Measurements from ENCODE around the gene FZD7.

Gene FZD7

DNA sequence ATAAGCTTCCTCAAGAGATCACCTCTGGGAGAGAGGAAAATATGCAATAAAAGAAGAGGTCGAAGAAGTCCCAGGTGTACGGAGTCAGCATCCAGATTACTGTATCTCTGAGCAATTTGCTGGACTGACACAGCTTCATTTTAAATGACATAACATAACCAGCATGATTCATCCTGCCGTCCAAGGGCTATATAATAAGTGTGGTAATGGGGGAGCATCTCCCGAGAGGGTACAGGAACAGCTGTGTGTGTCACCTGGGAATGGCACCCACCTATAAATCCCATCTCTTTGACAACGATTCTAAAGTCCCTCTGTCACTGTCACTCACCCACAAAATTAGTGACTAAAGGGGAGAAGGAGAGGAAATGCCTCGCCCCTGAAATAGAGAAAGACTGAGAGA is 19.3 kb upstream of the FZD7 start:
- DNase-seq (ENCODE audit: low spot score) = no peak

DNA sequence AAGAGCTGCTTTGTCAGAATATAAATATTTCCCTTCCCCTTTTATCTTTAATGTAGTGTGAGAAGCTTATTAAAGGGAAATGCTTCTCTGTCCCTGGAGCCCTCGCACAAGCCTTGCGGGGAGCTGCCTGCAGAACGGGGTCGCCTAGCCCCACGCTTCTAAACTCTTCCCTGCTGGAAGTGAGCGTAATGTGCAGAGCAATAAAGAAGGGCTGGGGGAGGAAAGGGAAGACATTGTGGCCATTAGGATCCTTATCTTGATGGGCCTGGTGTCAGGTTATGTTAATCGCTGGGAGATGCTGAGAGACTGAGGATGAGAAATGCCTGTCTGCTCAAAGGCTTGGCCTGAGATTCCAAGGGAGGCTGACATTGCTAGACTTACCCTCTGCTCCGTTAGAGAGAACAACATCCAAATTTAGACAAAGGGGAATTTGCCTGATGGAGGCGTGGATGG is 18.9 kb upstream of the FZD7 start:
- no peak for DNase-seq (ENCODE audit: low spot score)

DNA sequence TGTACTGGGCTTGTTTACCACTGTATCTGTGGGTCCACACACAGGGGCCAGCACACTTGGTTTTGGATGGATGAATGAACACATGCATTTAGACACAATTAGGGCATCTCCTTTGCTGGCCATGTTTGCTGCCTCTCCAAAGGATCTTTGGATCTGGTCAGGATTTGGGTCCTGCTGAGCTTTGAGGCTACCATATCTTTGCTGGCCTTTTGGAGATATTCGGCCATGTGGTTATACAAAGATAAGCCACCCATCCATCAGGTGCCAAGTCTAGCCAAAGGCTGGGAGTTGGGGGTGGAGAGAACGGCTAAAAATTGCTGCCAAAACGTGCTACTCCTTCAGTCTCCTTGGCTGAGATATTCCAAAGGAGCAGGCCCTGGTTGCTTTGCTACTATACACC is 18.2 kb upstream of the FZD7 start:
- no peak for DNase-seq (ENCODE audit: low spot score)

DNA sequence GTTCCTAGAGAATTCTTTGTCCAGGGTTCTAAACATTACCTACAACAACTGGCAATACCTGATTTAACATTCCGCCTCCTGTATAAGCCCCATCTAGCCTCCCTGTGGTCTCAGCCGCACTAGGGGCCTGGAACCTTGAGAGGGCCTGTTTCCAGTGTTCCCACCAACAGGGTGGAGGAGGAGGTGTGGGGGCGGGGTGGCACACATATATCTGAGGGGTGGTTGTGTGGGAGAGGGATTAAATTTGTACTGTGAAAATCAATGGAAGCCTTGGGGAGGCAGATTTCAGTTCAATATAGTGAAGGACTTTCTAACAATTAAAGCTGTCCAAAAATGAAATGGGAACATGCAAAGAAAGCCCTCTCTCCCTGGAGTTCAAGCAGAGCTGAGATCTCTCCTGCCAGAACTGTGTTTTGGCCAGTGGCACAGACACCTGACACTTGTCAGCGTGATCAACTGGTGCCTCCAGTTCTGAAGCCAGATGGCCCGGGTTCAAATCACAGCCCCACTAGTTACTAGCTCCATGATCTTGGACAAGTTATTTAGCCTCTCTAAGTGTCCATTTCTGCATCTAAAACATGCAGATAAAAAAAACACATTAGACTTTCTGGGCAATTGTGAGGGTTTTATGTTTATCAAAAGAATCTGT is 17.0 kb upstream of the FZD7 start:
- DNase-seq (ENCODE audit: low spot score) = no peak

DNA sequence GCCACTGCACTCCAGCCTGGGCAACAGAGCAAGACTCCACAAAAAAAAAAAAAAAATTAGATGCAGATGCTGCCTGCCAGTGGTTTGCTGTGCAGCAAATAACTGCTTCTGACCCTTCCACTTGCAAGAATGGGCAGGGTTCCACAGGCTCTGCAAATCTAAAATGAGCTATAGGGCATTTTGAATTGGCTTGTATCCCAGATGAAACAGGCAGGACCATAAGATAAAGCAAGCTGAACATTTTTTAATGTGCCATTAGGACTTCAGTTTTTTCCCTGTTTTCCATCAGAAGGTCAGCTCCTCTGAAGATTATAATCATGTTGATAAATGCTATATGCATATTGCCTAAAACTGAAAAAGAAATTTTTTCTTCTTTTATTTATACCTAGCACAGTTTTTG is 15.7 kb upstream of the FZD7 start:
- DNase-seq (ENCODE audit: low spot score) = no peak

DNA sequence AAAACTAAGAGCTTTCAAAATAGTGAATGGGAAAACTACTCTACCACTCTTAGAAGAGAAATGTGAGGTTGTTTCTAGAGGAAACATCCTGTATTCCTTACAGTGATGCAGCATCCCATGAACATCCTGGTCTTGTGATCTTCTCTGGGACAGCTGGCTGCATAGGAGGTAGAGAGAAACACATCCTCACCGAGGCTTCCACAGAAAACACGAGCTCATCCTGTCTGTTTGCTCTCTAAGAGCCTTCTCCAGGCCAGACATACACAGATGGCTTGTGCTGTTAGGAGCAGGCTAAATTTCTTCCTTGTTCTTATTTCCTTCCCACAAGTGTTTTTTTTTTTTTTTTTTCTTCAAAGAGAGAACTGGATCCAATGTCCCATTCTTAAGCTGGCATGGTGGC is 14.7 kb upstream of the FZD7 start:
- no peak for DNase-seq (ENCODE audit: low spot score)

DNA sequence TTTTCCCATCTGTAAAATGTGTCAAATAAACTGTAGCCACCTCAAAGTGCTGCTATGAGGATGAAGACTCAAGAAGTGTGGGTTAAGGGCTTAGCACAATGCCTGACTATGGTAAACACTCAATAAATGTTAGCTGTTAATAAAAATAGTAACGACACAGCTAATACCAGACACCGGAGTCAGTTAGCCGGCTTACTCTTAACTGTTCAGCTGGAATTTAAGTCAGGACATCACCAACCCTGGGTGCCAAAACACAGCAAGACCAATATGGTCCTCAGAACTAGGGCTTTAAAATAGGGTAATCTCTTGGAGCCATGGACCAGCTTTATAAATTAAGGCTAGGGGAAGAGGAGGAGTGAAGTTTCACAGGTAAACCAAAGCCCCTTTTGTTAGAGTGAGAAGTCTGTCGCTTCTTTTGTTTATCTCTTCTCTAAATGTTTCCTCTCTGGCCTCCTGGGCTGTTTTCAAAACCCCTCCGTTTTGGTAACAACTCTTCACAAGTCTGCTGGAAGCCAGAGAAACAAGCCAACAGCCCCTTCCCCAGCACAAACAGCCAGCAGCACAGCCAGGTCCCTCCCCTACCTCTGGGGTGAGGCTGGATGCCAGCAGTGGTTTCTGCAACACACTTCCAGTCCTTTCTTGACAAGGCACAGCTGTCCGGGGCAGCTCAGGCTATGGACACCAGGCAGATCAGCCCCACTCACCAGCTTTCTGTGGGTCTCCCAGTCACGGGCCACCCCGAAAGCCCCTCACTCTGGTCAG is 13.8 kb upstream of the FZD7 start:
- no peak for DNase-seq (ENCODE audit: low spot score)

DNA sequence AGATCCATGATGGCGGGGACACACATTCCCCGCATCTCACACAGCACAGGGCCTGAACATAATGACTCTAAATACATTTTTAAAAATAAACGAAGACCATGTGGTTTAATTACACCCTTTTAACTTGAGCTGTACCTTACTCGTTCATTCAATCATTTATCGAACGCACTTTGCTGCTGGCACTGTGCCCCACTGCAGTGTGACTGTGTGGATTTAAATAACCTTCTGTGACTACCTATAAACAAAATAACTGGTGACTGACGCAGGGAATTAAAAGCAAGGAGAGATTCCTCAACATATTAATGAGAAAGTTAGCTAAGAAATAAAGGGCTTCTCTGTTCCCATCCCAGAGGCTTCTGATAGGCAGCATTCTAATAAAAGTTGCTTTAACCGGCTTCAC is 10.9 kb upstream of the FZD7 start:
- no peak for DNase-seq (ENCODE audit: low spot score)

DNA sequence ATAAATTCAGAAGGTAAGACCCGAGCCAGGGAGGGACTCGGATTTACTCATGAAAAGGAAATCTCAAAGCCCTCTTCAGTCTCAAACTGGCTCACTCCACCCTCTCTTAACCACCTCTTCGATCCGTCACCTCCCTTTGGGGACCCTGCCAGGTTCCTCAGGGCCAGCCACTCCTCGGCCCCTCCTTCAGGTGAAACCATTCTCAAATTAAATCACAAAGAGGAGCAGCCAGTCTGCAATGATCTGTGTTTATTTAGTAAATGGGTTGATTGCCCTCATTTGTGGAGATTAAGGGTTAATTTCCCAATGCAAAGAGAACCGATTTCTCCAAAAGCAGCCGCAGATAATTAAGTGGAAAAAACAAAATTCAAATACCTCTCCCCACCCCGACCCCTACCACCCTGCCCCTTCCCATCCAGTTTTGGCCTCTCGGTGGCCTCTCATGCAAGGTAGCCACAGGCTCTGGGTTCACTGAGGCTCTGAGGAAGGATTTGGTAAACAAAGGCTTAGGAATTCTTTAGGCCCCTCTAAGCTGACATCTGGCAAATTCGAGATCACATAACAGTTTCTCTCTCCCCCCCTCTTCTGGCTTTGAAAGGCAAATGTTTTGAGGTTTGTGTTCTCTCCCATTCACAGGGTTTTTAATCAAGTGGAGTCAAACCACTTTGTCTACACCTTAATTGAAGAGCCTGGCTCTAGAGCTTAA is 10.3 kb upstream of the FZD7 start:
- no peak for DNase-seq (ENCODE audit: low spot score)

DNA sequence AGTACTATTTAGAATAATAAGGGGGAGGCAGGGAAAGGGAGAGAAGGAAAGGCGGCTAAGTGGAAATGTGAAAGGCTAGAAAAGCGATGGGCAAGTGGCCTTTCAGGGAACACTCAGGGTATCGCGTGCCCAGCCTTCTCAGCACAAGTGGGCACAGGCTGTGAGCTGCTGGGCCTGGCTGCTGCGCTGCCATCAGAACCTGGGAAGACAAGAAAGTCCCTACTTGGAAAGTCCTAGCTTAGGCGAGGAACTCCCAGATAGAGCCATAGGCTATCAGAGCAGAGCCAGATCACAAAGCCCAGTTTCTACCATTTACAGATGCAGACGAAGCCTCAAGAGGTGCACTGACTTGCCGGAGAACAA is 9.8 kb upstream of the FZD7 start:
- DNase-seq (ENCODE audit: low spot score) = no peak

DNA sequence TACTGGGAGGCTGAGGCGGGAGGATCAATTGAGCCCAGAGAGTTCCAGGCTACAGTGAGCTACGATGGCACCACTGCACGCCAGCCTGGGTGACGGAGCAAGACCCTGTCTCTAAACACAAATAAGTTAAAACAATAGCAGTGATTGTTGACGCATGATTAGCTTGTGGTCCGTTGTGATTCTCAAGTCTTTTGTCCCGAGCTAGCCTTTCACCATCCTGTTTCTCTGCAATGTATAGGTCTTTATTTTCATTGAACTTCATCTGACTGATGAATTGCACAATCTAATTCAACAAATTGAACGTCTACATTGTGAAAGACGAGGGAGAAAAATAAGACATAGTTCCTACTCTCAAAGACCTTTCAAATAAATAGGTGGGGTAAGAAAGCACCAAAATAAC is 8.8 kb upstream of the FZD7 start:
- no peak for DNase-seq (ENCODE audit: low spot score)

DNA sequence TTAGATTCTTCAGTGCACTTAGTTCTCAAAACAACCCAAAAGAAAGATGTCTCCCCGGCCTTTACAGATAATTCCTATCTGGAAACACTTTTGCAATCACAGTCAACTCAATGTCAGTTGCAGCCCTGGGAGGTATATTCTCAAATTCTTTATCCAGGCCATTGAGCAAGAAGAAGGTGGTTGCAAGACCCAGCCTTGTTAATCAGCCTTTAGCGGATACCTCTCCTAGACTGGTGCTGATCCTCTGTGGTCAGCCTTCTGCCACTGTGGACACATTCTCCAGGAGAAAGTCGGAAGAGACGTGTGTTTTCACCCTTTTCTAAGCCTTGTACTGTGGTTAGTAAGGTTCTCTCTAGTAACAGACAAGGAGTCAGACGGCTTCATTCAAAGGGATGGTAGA is 7.8 kb upstream of the FZD7 start:
- no peak for DNase-seq (ENCODE audit: low spot score)

DNA sequence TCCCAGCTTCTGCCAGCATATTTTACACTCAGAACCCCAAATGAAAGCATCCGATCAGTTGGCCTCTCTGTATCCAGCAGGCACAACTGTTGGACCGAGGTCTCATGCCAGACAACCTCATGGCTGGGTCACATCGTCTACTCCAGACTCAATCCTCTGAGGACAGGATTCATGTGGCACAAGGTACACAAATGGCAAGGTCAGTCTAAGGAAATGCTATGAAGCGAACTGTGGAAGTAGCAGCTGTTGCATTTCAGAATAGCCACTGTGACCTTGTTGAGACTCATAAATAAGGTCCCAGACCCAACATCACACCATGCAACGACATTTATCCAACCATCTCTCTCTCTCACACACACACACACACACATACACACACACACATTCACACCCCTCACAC is 7.1 kb upstream of the FZD7 start:
- DNase-seq (ENCODE audit: low spot score) = no peak

DNA sequence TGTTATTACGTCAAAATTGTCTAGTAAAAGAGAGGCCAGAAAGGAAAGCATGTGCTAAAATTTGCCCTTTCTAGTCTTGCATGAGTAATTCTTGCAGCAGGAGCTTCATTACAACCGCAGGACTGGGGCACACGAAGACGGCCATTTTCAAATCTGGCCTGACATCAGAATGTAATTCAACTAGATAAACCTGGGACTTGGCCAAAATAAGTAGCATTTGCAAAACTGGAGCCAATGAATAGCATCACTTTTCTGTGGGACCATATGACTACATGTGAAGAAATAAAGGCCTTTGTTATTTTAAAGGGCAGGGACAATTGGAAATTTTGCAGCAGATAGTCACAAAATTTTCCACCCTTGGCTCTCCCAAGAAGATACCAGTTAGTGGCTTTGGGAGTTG is 3.0 kb upstream of the FZD7 start:
- peak; percentile 77 for DNase-seq (ENCODE audit: low spot score)

DNA sequence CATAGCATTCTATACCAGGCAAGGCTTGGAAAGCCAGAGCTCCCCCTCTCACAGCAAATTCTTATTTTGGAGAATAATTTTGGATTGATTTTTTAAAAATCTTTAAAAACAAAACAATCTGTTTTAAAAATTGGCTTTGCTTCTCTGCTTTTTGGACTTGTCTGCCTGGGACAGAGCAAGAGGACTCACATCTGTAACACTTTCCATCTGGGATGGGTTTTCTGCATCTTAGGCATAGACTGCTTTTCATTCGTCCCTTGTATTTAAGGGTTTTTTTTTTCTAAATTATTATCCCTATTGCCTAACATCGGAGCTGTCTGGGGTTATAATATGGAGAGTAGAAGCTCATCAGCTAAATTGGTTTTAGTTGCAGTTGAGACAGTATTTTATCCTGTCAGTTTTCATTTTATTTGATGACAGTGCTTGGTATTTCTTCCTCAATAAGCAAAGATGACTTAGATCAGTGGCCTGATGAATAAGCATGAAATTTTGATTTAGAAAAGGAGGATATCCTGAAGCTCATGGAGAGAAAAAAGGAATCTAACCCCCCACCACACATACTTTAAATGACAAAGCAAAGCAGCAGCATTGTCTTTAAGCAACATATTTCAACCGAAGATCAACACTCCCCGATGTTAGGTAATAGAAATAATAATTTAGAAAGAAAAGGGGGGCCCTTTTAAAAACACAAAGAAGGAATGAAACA is 2.3 kb upstream of the FZD7 start:
- no peak for DNase-seq (ENCODE audit: low spot score)

DNA sequence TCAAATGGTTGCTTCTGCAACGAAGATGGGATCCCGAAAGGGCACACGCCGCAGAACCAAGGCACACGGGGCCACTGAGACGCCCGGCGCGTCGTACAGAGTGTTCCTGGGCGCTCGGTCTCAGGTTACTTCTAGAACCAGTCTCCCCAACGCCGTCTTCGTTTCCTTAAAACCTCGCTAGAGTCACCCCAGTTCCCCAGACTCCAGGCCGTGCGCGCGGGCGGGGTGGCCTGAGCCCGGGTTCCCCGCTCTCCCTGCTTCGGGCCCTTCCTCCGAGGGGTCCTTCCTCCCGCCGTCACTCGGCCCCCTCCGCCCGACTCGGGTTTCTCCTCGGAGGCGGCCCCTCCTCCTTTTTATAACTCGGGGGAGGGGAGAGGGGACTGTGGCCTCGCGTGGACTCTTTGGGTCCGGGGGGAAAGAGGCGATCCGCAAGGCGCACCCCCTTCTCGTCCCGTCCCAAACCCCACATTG is 774 bp upstream of the FZD7 start:
- DNase-seq (ENCODE audit: low spot score) = peak; percentile 58

DNA sequence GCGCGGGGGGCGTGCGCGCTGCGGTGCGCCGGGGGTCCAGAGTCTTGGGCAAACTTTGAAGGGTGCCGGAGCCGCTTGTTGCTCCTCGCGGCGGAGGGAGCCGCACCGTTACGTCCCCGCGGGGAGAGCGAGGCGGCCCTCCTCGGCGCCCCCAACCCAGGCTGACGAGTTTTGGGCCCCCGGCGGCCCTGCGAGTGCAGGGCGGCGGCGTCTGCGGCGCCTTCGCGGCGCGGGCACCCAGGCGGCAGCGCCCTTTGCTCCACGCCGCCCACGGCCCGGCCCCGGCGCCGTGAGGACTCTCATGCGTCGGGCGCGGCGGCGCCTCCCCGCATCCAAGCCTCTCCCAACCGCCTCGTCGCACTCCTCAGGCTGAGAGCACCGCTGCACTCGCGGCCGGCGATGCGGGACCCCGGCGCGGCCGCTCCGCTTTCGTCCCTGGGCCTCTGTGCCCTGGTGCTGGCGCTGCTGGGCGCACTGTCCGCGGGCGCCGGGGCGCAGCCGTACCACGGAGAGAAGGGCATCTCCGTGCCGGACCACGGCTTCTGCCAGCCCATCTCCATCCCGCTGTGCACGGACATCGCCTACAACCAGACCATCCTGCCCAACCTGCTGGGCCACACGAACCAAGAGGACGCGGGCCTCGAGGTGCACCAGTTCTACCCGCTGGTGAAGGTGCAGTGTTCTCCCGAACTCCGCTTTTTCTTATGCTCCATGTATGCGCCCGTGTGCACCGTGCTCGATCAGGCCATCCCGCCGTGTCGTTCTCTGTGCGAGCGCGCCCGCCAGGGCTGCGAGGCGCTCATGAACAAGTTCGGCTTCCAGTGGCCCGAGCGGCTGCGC is 814 bp downstream of the FZD7 start:
- peak; percentile 41 for DNase-seq (ENCODE audit: low spot score)

DNA sequence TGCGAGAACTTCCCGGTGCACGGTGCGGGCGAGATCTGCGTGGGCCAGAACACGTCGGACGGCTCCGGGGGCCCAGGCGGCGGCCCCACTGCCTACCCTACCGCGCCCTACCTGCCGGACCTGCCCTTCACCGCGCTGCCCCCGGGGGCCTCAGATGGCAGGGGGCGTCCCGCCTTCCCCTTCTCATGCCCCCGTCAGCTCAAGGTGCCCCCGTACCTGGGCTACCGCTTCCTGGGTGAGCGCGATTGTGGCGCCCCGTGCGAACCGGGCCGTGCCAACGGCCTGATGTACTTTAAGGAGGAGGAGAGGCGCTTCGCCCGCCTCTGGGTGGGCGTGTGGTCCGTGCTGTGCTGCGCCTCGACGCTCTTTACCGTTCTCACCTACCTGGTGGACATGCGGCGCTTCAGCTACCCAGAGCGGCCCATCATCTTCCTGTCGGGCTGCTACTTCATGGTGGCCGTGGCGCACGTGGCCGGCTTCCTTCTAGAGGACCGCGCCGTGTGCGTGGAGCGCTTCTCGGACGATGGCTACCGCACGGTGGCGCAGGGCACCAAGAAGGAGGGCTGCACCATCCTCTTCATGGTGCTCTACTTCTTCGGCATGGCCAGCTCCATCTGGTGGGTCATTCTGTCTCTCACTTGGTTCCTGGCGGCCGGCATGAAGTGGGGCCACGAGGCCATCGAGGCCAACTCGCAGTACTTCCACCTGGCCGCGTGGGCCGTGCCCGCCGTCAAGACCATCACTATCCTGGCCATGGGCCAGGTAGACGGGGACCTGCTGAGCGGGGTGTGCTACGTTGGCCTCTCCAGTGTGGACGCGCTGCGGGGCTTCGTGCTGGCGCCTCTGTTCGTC is 1.7 kb downstream of the FZD7 start:
- peak; percentile 31 for DNase-seq (ENCODE audit: low spot score)

DNA sequence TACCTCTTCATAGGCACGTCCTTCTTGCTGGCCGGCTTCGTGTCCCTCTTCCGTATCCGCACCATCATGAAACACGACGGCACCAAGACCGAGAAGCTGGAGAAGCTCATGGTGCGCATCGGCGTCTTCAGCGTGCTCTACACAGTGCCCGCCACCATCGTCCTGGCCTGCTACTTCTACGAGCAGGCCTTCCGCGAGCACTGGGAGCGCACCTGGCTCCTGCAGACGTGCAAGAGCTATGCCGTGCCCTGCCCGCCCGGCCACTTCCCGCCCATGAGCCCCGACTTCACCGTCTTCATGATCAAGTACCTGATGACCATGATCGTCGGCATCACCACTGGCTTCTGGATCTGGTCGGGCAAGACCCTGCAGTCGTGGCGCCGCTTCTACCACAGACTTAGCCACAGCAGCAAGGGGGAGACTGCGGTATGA is 2.3 kb downstream of the FZD7 start:
- DNase-seq (ENCODE audit: low spot score) = no peak

DNA sequence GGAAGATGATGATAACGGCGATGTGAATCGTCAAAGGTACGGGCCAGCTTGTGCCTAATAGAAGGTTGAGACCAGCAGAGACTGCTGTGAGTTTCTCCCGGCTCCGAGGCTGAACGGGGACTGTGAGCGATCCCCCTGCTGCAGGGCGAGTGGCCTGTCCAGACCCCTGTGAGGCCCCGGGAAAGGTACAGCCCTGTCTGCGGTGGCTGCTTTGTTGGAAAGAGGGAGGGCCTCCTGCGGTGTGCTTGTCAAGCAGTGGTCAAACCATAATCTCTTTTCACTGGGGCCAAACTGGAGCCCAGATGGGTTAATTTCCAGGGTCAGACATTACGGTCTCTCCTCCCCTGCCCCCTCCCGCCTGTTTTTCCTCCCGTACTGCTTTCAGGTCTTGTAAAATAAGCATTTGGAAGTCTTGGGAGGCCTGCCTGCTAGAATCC is 3.0 kb downstream of the FZD7 start:
- no peak for DNase-seq (ENCODE audit: low spot score)

DNA sequence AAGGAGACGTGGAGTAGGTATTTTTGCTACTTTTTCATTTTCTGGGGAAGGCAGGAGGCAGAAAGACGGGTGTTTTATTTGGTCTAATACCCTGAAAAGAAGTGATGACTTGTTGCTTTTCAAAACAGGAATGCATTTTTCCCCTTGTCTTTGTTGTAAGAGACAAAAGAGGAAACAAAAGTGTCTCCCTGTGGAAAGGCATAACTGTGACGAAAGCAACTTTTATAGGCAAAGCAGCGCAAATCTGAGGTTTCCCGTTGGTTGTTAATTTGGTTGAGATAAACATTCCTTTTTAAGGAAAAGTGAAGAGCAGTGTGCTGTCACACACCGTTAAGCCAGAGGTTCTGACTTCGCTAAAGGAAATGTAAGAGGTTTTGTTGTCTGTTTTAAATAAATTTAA is 3.4 kb downstream of the FZD7 start:
- peak; percentile 25 for DNase-seq (ENCODE audit: low spot score)
